A673 (cell line): ENCODE data around the gene ALOX15B.

Experiments used
- EZH2 ChIP-seq: fragments of 200-600 bp; sonication (generic); IDR thresholded peaks from 2 replicates; pipeline ENCODE4 v1.6.1; 2017; ENCODE audit warnings: borderline replicate concordance, low read depth, mild to moderate bottlenecking, mixed read lengths, antibody characterized with exemption, low read length; ENCODE audit not compliant: poor library complexity, severe bottlenecking
- TF ChIP-seq, protein P1 (sequence below): fragments of 300-800, 200-600 bp; sonication (generic); conservative IDR thresholded peaks from 2 replicates; pipeline ENCODE4 v1.5.1; 2017; ENCODE audit warnings: low read depth, mild to moderate bottlenecking, antibody characterized with exemption, low read length, moderate library complexity, mixed read lengths

- TF ChIP-seq, protein P1, sequence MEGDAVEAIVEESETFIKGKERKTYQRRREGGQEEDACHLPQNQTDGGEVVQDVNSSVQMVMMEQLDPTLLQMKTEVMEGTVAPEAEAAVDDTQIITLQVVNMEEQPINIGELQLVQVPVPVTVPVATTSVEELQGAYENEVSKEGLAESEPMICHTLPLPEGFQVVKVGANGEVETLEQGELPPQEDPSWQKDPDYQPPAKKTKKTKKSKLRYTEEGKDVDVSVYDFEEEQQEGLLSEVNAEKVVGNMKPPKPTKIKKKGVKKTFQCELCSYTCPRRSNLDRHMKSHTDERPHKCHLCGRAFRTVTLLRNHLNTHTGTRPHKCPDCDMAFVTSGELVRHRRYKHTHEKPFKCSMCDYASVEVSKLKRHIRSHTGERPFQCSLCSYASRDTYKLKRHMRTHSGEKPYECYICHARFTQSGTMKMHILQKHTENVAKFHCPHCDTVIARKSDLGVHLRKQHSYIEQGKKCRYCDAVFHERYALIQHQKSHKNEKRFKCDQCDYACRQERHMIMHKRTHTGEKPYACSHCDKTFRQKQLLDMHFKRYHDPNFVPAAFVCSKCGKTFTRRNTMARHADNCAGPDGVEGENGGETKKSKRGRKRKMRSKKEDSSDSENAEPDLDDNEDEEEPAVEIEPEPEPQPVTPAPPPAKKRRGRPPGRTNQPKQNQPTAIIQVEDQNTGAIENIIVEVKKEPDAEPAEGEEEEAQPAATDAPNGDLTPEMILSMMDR: no peak
- TF ChIP-seq EZH2: no peak
Observed at GRCh38 chr17:8082292-8082691, 43.4 kb downstream of the ALOX15B start.
